Glutamatergic neuron (in vitro differentiated cells): ENCODE data around the gene DES. TPM values are rescaled to one million over a fixed set of nuclear protein-coding genes. Genes with fewer than 3 reads are reported as not detected.

Experiments used
- DNase-seq: peaks from one replicate; pipeline ENCODE4 v3.0.0; 2022
- H3K27ac Mint-ChIP-seq: one replicate; pipeline ENCODE4 v1.8.0; 2020; ENCODE audit warnings: mild to moderate bottlenecking, mixed read lengths, inconsistent platforms; ENCODE audit not compliant: unreplicated experiment
- H3K27me3 Mint-ChIP-seq: one replicate; pipeline ENCODE4 v1.8.0; 2020; ENCODE audit warnings: mild to moderate bottlenecking, moderate library complexity, mixed read lengths, inconsistent platforms; ENCODE audit not compliant: unreplicated experiment
- H3K36me3 Mint-ChIP-seq: one replicate; pipeline ENCODE4 v1.8.0; 2020; ENCODE audit warnings: mild to moderate bottlenecking, mixed read lengths, inconsistent platforms; ENCODE audit not compliant: unreplicated experiment
- H3K4me1 Mint-ChIP-seq: one replicate; pipeline ENCODE4 v1.8.0; 2020; ENCODE audit warnings: mild to moderate bottlenecking, low read depth, mixed read lengths, inconsistent platforms; ENCODE audit not compliant: unreplicated experiment
- H3K4me3 Mint-ChIP-seq: one replicate; pipeline ENCODE4 v1.8.0; 2020; ENCODE audit warnings: mild to moderate bottlenecking, mixed read lengths, inconsistent platforms; ENCODE audit not compliant: unreplicated experiment
- H3K9me3 Mint-ChIP-seq: one replicate; pipeline ENCODE4 v1.8.0; 2020; ENCODE audit warnings: mild to moderate bottlenecking, moderate library complexity, mixed read lengths, inconsistent platforms; ENCODE audit not compliant: unreplicated experiment
- total RNA-seq: library from RNA; stranded (reverse); fragmentation: NEBNext Ultra II Directional; extraction: Animal tissue kit (Norgen Biotek cat#: 25700); gene quantifications from one replicate; pipeline ENCODE4 v1.2.1, GENCODE V29; 2021; ENCODE audit not compliant: unreplicated experiment
- TF ChIP-seq, protein P1 (sequence below): fragments of 200-600 bp; sonication (generic); IDR thresholded peaks from one replicate; pipeline ENCODE4 v1.5.0; 2021; ENCODE audit not compliant: partially characterized antibody, unreplicated experiment

Gene DES
- total RNA-seq, 1 donor from 2014 or later, result 1.3 TPM

DNA sequence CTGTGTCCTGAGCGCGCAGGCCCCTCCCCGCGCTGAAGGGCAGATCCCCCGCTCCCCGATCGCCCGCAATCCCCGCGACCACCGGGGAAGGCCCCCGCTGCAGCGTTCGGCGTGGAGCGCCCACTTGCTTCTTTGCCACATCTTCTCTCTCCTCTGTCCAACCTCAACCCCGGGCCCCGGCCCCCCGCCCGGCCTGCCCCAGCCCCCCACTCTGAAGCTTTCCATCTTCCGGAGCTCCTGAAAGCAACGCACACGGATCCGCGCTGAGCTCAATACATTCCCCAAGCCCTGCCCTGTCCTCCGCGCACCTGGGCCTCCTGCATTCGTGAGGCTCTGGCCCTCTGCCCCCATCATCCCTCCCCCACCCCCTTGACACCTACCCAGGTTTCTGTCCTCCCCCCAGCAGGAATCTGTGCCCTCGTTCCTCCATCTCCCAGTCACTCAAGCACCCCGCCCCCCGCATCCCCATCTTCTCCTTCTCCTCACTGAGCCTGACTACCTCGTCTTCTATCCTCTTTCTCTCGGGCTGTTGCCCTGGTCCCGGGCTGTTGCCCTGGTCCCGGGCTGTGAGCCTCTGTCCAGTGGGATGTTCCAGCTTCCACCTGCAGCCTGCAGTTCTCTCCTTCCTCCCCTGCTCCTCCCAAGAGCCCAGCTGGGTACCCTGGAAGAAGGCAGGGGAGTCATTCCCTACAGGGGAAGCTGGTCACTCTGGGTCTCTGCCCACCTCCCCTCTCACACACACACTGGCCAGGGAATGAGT, 24.3 kb downstream of the DES start:
- Mint-ChIP-seq H3K4me1 (peaks cover 11% of the 10 kb centered on the region), H3K4me3 (peak overlapping the region; percentile 93), H3K9me3 (peaks cover 9% of the 10 kb centered on the region), H3K36me3 (no peaks in the 10 kb centered on the region), H3K27me3 (peaks cover 16% of the 10 kb centered on the region), H3K27ac (no peak overlapping the region)
- TF ChIP-seq, protein P1, sequence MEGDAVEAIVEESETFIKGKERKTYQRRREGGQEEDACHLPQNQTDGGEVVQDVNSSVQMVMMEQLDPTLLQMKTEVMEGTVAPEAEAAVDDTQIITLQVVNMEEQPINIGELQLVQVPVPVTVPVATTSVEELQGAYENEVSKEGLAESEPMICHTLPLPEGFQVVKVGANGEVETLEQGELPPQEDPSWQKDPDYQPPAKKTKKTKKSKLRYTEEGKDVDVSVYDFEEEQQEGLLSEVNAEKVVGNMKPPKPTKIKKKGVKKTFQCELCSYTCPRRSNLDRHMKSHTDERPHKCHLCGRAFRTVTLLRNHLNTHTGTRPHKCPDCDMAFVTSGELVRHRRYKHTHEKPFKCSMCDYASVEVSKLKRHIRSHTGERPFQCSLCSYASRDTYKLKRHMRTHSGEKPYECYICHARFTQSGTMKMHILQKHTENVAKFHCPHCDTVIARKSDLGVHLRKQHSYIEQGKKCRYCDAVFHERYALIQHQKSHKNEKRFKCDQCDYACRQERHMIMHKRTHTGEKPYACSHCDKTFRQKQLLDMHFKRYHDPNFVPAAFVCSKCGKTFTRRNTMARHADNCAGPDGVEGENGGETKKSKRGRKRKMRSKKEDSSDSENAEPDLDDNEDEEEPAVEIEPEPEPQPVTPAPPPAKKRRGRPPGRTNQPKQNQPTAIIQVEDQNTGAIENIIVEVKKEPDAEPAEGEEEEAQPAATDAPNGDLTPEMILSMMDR, result no peak
- no peak for DNase-seq

DNA sequence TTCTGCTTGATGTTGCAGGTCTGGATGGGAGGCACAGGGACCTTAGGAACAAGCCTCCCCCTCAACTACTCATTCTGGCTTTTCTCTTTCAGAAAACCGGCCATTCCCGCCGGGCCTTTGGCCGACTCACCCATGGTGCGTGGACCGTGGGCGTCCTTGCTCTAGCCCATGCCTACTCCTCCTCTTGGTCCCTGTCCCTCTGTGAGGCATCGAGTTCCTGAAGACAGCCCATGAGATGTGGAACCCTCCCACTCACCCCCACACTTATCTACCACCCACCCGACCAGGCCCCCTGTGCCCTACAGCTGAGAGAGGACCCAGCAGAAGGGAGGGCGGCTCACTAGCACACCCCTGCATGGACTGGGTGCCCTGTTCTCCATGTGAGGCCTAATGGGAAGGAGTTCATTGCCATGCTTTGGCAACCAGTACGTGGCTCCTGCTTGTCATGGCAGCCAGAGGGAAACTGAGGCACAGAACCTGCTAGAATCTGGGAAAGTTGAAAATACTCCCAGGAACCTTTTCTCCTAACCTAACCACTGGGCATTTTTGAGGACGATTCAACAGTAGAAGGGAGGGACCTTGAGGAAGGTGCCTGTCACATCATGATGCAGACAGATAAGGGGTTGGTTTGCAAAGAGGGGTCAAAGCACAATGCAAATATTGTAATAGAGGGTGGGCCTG, 25.0 kb downstream of the DES start:
- Mint-ChIP-seq H3K4me1 (peaks cover 11% of the 10 kb centered on the region), H3K9me3 (peaks cover 9% of the 10 kb centered on the region), H3K4me3 (peak overlapping the region; percentile 93), H3K27me3 (peaks cover 16% of the 10 kb centered on the region), H3K36me3 (no peaks in the 10 kb centered on the region), H3K27ac (no peak overlapping the region)
- TF ChIP-seq, protein P1, result no peak
- DNase-seq, result no peak

DNA sequence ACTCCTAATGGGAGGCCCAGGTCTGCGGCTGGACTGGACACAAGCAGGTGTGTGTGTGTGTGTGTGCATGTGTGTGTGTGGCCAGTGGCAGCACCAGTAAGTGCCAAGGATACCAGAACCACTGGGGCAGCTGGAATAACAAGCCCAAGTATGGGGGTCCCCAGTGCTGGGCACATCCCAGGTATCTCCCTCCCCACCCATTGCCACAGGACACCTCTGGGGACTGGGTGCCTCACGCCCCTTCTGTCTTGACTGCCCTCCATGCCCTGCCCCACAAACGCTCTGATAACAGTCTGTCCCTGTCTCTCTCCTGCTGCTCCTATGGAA, 25.5 kb downstream of the DES start:
- no peak for DNase-seq
- TF ChIP-seq, protein P1, result no peak
- Mint-ChIP-seq H3K9me3 (peaks cover 9% of the 10 kb centered on the region), H3K4me3 (no peak overlapping the region), H3K27ac (peak overlapping the region; percentile 48), H3K36me3 (no peaks in the 10 kb centered on the region), H3K27me3 (peaks cover 16% of the 10 kb centered on the region), H3K4me1 (peaks cover 11% of the 10 kb centered on the region)

DNA sequence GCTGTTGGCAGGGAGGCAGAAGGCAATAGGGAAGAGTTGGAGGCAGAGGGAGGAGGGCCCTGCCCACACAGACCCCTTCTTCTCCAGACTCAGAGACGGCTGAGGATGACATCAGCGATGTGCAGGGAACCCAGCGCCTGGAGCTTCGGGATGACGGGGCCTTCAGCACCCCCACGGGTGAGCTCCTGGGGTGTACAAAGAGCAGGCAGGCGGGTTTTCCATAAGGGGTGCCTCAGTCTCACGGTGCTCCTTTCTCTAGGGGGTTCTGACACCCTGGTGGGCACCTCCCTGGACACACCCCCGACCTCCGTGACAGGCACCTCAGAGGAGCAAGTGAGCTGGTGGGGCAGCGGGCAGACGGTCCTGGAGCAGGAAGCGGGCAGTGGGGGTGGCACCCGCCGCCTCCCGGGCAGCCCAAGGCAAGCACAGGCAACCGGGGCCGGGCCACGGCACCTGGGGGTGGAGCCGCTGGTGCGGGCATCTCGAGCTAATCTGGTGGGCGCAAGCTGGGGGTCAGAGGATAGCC, 26.5 kb downstream of the DES start:
- DNase-seq, result no peak
- H3K27ac Mint-ChIP-seq, result no peak overlapping the region
- H3K4me3 Mint-ChIP-seq, result peak overlapping the region; percentile 72
- H3K36me3 Mint-ChIP-seq, result no peaks in the 10 kb centered on the region
- H3K27me3 Mint-ChIP-seq, result peaks cover 20% of the 10 kb centered on the region
- TF ChIP-seq, protein P1, result no peak
- peaks cover 14% of the 10 kb centered on the region for H3K4me1 Mint-ChIP-seq
- peaks cover 9% of the 10 kb centered on the region for H3K9me3 Mint-ChIP-seq

DNA sequence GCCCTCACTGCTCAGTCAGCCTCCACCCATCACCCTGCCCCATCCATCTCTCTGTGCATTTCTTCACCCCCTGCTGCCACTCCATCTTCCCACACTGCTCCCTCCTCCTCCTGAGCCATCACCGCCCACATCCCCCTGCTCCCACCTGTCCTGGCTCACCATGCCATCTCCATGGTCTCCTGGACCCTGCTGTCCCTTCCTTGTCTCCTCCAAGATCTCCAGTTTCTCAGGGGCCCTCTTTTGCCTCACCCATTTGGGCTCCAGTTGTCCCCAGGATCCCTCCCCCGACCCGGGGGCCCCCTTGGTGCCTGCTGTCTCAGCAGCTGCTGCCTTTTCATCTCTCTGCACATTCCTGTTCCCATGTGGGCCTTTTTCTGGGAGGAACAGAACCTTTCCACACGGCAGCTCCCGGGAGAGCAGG, 27.1 kb downstream of the DES start:
- Mint-ChIP-seq H3K4me3 (peak overlapping the region; percentile 72), H3K4me1 (peaks cover 18% of the 10 kb centered on the region), H3K27me3 (peaks cover 24% of the 10 kb centered on the region), H3K9me3 (peaks cover 13% of the 10 kb centered on the region), H3K36me3 (no peaks in the 10 kb centered on the region), H3K27ac (peak overlapping the region; percentile 88)
- DNase-seq, result no peak
- TF ChIP-seq, protein P1, result no peak
